ENCODE measurements around the gene SEC14L1. TPM values are rescaled to one million over a fixed set of nuclear protein-coding genes. Genes with fewer than 3 reads are reported as not detected.

SEC14L1 gene
- total RNA-seq, 1 donor from 2014 or later: 44.3 TPM

GRCh38 chr17:77126519-77126918, 14.2 kb upstream of the SEC14L1 start:
- no peak for DNase-seq (ENCODE audit: low read depth)
- TF ChIP-seq CTCF (conservative IDR thresholded peaks at IDR 0.05; ENCODE audit: low read depth, low read length): no peak
- H3K4me3 ChIP-seq (ENCODE audit: low read depth, low read length): no peak overlapping the region

GRCh38 chr17:77127735-77128361, 12.9 kb upstream of the SEC14L1 start:
- no peak overlapping the region for H3K4me3 ChIP-seq (ENCODE audit: low read depth, low read length)
- TF ChIP-seq CTCF (conservative IDR thresholded peaks at IDR 0.05; ENCODE audit: low read depth, low read length): no peak
- no peak for DNase-seq (ENCODE audit: low read depth)

- no peak for TF ChIP-seq CTCF (conservative IDR thresholded peaks at IDR 0.05; ENCODE audit: low read depth, low read length)
- no peak for DNase-seq (ENCODE audit: low read depth)
- H3K4me3 ChIP-seq (ENCODE audit: low read depth, low read length): no peak overlapping the region
Measured at GRCh38 chr17:77128896-77129567, 11.7 kb upstream of the SEC14L1 start.

GRCh38 chr17:77129568-77130301, 11.0 kb upstream of the SEC14L1 start:
- DNase-seq (ENCODE audit: low read depth): no peak
- no peak overlapping the region for H3K4me3 ChIP-seq (ENCODE audit: low read depth, low read length)
- TF ChIP-seq CTCF (conservative IDR thresholded peaks at IDR 0.05; ENCODE audit: low read depth, low read length): no peak

GRCh38 chr17:77130525-77130924, 10.2 kb upstream of the SEC14L1 start:
- no peak for TF ChIP-seq CTCF (conservative IDR thresholded peaks at IDR 0.05; ENCODE audit: low read depth, low read length)
- no peak overlapping the region for H3K4me3 ChIP-seq (ENCODE audit: low read depth, low read length)
- no peak for DNase-seq (ENCODE audit: low read depth)

GRCh38 chr17:77131904-77132303, 8.9 kb upstream of the SEC14L1 start:
- no peak for TF ChIP-seq CTCF (conservative IDR thresholded peaks at IDR 0.05; ENCODE audit: low read depth, low read length)
- DNase-seq (ENCODE audit: low read depth): no peak

More at GRCh38 chr17:77131904-77132303, 8.9 kb upstream of the SEC14L1 start:
- no peak overlapping the region for H3K4me3 ChIP-seq (ENCODE audit: low read depth, low read length)
